ENCODE measurements around the gene IER3. TPM values are rescaled to one million over a fixed set of nuclear protein-coding genes. Genes with fewer than 3 reads are reported as not detected.

Gene IER3
- total RNA-seq, 1 donor from 2014 or later, result 40.5 TPM

DNA sequence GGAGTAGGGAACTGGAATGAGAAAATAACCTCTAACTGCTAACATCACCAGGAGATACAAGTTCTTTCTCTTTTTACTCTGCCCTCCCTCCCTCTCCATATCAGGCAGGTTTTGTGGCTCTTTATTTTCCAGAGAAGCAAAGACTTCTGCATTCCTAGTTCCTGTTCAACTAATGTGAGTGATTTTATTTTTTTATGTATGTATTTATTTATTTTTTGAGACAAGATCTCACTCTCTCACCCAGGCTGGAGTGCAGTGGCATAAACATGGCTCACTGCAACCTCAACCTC lies 6.0 kb upstream of the IER3 start:
- no peak for DNase-seq (ENCODE audit: extremely low spot score in 2 of 2)
- H3K4me1 ChIP-seq, result peaks cover 63% of the 10 kb centered on the region
- peak overlapping the region; percentile 84 for H3K27ac ChIP-seq
- H3K9me3 ChIP-seq, result no peaks in the 10 kb centered on the region
- H3K36me3 ChIP-seq, result no peaks in the 10 kb centered on the region
- TF ChIP-seq, protein P1, sequence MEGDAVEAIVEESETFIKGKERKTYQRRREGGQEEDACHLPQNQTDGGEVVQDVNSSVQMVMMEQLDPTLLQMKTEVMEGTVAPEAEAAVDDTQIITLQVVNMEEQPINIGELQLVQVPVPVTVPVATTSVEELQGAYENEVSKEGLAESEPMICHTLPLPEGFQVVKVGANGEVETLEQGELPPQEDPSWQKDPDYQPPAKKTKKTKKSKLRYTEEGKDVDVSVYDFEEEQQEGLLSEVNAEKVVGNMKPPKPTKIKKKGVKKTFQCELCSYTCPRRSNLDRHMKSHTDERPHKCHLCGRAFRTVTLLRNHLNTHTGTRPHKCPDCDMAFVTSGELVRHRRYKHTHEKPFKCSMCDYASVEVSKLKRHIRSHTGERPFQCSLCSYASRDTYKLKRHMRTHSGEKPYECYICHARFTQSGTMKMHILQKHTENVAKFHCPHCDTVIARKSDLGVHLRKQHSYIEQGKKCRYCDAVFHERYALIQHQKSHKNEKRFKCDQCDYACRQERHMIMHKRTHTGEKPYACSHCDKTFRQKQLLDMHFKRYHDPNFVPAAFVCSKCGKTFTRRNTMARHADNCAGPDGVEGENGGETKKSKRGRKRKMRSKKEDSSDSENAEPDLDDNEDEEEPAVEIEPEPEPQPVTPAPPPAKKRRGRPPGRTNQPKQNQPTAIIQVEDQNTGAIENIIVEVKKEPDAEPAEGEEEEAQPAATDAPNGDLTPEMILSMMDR (IDR thresholded peaks at IDR 0.05), result no peak
- TF ChIP-seq POLR2AphosphoS5 (IDR thresholded peaks at IDR 0.05; ENCODE audit: insufficient read depth in 1 of 2, low read depth in 1 of 2), result no peak
- no peak for TF ChIP-seq POLR2A (IDR thresholded peaks at IDR 0.05)
- H3K4me3 ChIP-seq, result no peak overlapping the region
- intact Hi-C loops (cut with DNase I), result loop anchor here (10.0 kb wide), 1 partner anchor 74 kb away; no protein-coding TSS in a partner anchor
- no peaks in the 10 kb centered on the region for H3K27me3 ChIP-seq

DNA sequence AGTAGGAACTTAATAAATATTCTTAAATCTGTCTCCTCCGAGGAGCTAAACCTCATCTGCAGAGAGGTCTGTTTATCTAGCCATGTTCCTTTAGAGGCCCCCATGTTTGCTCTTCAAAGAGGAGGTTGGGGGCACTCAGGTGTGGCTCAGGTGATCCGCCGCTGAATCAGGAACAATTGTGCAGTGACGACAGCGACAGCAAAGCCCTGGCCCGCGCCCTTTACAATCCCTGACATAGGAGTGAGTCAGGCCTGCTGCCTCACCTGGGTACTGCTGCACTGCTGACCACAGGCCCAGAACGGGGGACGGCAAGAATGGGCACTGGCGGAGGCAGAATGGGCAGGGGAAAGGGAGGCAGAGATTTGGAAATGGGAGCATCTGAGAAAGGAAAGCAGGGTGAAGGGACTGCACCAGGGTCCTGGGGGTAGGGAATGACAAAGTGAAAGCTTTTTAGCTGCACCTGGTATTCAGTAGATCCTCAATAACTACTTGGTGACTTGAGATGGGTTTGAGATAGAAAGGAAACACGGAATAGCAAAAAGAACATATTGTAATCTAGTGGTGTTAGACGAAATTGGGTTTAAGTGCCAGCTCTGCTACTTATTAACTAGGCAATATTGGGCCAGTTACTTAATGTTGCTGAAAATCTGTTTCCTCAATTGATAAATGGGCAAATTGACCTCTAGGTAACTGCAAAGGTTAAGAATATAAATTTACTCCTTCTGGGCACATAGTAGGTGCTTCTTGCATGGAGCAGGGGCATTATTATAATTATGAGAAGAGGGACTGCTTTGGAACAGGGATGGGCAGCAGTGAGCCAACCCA lies 5.4 kb upstream of the IER3 start:
- Histone ChIP-seq H3K4me1 (peaks cover 67% of the 10 kb centered on the region), H3K27ac (peak overlapping the region; percentile 84), H3K36me3 (no peaks in the 10 kb centered on the region), H3K27me3 (no peaks in the 10 kb centered on the region), H3K4me3 (no peak overlapping the region), H3K9me3 (no peaks in the 10 kb centered on the region)
- TF ChIP-seq POLR2A (IDR thresholded peaks at IDR 0.05), result no peak
- no peak for TF ChIP-seq POLR2AphosphoS5 (IDR thresholded peaks at IDR 0.05; ENCODE audit: insufficient read depth in 1 of 2, low read depth in 1 of 2)
- TF ChIP-seq, protein P1 (IDR thresholded peaks at IDR 0.05), result no peak
- intact Hi-C loops (cut with DNase I), result loop anchor here (10.0 kb wide), 1 partner anchor 75 kb away; no protein-coding TSS in a partner anchor
- no peak for DNase-seq (ENCODE audit: extremely low spot score in 2 of 2)

DNA sequence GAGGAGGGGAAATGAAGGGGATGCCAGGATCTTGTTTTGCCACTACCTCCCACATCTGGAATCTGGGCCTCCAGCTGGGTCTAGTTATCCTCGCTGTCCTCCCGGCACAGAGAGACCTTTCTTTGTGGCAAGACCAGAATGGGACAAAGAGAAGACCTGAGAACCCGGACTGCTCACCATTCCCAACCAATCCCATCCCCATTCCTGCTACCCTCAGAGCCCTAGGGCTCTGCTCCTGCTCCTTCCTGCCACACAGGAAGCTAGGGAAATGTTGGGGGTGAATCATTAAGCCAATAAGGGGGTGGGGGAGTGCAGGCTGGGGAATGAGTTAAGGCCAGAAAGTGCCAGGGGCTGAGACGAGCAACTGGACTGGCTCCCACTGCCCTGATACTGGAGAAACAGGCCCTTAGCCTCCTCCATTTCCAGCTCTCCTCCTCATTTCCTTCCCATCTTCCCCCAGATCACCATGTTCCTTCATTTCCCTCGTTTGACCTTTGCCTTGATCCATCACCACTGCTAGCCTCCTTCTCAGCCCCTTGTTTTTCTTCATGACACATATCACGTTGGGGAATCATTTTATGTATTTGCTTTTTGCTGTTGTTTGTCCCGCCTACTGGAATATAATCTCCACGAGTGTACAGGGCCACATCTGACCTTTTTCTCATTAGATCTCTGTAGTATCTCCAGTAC lies 4.6 kb upstream of the IER3 start:
- DNase-seq (ENCODE audit: extremely low spot score in 2 of 2), result no peak
- no peaks in the 10 kb centered on the region for H3K9me3 ChIP-seq
- no peaks in the 10 kb centered on the region for H3K27me3 ChIP-seq
- no peak overlapping the region for H3K4me3 ChIP-seq
- no peak for TF ChIP-seq POLR2AphosphoS5 (IDR thresholded peaks at IDR 0.05; ENCODE audit: insufficient read depth in 1 of 2, low read depth in 1 of 2)
- TF ChIP-seq, protein P1 (IDR thresholded peaks at IDR 0.05), result no peak
- TF ChIP-seq POLR2A (IDR thresholded peaks at IDR 0.05), result no peak
- H3K36me3 ChIP-seq, result no peaks in the 10 kb centered on the region
- peaks cover 69% of the 10 kb centered on the region for H3K4me1 ChIP-seq
- peak overlapping the region; percentile 84 for H3K27ac ChIP-seq
- intact Hi-C loops (cut with DNase I), result no loop called here

DNA sequence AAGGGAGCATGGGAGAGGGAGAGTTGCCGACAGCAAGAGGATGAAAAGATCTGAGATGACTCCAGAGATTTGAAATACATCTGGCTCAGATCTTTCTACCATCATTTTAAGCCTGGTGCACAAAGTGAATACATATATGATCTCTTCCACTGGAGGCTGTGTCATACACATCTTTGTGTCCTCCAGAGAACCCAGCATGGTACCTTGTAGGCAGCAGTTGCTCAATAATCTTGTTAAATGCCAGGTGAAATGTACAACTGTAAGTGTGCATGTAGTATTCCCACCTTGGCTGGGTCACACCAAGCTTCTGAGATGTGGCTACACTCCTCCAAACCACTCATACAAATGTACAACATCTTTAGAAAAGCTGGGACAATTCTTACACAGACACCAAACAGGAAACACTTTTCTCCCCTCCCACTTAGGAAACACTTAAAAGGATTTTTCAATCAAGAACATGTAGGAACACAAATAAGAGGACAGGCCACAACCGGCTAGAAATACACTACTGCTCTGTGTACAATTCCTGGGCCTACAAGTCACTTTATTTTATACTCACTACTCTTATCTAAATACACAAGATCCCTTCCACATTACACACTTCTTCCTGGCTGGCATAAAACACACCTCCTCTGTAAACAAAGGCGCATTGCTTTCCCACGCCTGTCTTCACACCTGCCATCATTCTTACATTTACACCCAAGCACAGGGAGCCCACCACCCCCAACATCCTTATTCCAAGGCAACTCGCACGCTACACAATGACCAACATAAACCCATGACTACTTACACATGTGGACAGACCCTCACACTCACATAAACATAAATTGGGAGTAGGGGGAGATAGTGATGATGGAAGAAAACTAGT lies 3.8 kb upstream of the IER3 start:
- peak overlapping the region; percentile 84 for H3K27ac ChIP-seq
- TF ChIP-seq, protein P1 (IDR thresholded peaks at IDR 0.05), result no peak
- TF ChIP-seq POLR2AphosphoS5 (IDR thresholded peaks at IDR 0.05; ENCODE audit: insufficient read depth in 1 of 2, low read depth in 1 of 2) (no peak), POLR2A (IDR thresholded peaks at IDR 0.05) (no peak)
- H3K27me3 ChIP-seq, result no peaks in the 10 kb centered on the region
- H3K36me3 ChIP-seq, result no peaks in the 10 kb centered on the region
- intact Hi-C loops (cut with DNase I), result no loop called here
- H3K4me3 ChIP-seq, result no peak overlapping the region
- H3K4me1 ChIP-seq, result peaks cover 64% of the 10 kb centered on the region
- no peaks in the 10 kb centered on the region for H3K9me3 ChIP-seq
- no peak for DNase-seq (ENCODE audit: extremely low spot score in 2 of 2)
